GM10847 (cell line): ENCODE measurements around the gene TASOR.

Source experiments
- POLR2A ChIP-seq: IDR thresholded peaks from 2 replicates; pipeline ENCODE4 v1.6.1; 2011; ENCODE audit not compliant: insufficient read length; ENCODE audit errors: extremely low read depth

Gene TASOR

GRCh38 chr3:56633602-56634535 is 49.2 kb downstream of the TASOR start:
- no peak for TF ChIP-seq POLR2A
